Transverse colon (tissue), 4 donors: ENCODE results near the gene ESAM. TPM values are rescaled to one million over a fixed set of nuclear protein-coding genes. Genes with fewer than 3 reads are reported as not detected.

ENCODE experiments used
- DNase-seq: peaks from one replicate; pipeline ENCODE4 v3.0.0-alpha.2; 2019
- H3K27ac ChIP-seq, 4 donors: fragments of 200-600 bp; sonication (generic); 2 replicates each; pipeline ENCODE4 v1.5.1; 2016 to 2018; ENCODE audit warnings: inconsistent platforms in 4 of 4
- H3K27me3 ChIP-seq: fragments of 200-600 bp; sonication (generic); 2 replicates; pipeline ENCODE4 v1.5.1; 2017; ENCODE audit warnings: inconsistent platforms
- H3K36me3 ChIP-seq, 4 donors: fragments of 200-600 bp; sonication (generic); 2 replicates each; pipeline ENCODE4 v1.5.1; 2017 to 2019; ENCODE audit warnings: inconsistent platforms in 4 of 4
- H3K4me1 ChIP-seq, 4 donors: fragments of 200-600 bp; sonication (generic); 2 replicates each; pipeline ENCODE4 v1.5.1; 2017 to 2020; ENCODE audit warnings: inconsistent platforms in 4 of 4
- H3K4me3 ChIP-seq, 4 donors: fragments of 200-600 bp; sonication (generic); 1 replicate in 1 of 4; 2 replicates in 3 of 4; pipeline versions ENCODE4 v1.5.1 to v1.6.1; 2017 to 2019; ENCODE audit warnings: inconsistent platforms in 4 of 4
- H3K9me3 ChIP-seq, 2 donors: fragments of 200-600 bp; sonication (generic); 2 replicates each; pipeline ENCODE4 v1.5.1; 2017 to 2019; ENCODE audit warnings: inconsistent platforms in 2 of 2
- EP300 ChIP-seq: sonication (generic); formaldehyde crosslinking; IDR thresholded peaks from one replicate; pipeline ENCODE4 v1.6.1; 2017; ENCODE audit warnings: antibody characterized with exemption, low read depth
- POLR2A ChIP-seq: fragments of 450-650 bp; IDR thresholded peaks from one replicate; pipeline ENCODE4 v1.6.1; 2016; ENCODE audit warnings: antibody characterized with exemption, mild to moderate bottlenecking, moderate library complexity
- POLR2AphosphoS5 ChIP-seq, 3 donors: sonication (generic); formaldehyde crosslinking; IDR thresholded peaks; one replicate each; pipeline ENCODE4 v1.6.1; 2016; ENCODE audit warnings: antibody characterized with exemption in 3 of 3
- WGBS, 2 donors: methylation state at CpG; one replicate each; pipeline ENCODE4 v1.1.5; 2018; ENCODE audit warnings: low coverage in 1 of 2; 5-methylcytosine and 5-hydroxymethylcytosine counted together
- in situ Hi-C, 4 donors: fragments of 200-750 bp; cut with MboI; loops; one replicate each; pipeline versions ENCODE4 v1.15.0 to v1.15.1; 2017; ENCODE audit warnings: low sequenced_read_pairs in 3 of 4, low pct_ligation_motif_present in 1 of 4, low pct_unique_long_range_greater_than_20kb in 1 of 4
- intact Hi-C: fragments of 100-400 bp; cut with DNase I; formaldehyde crosslinking; loops from one replicate; pipeline ENCODE4 v1.15.1; 2023; ENCODE audit warnings: low total_unique reads
- total RNA-seq, 4 donors: library from RNA; depleted of rRNA; stranded (reverse); fragments of >200 nt; gene quantifications; one replicate each; pipeline ENCODE4 v1.1.0, GENCODE V29; 2016
- TF ChIP-seq, protein P1 (sequence below), 5 experiments: fragments of 200-600 bp in 3 of 5; fragments of 450-650 bp in 2 of 5; sonication (generic) in 3 of 5; IDR thresholded peaks; 1 replicate in 2 of 5; 2 replicates in 3 of 5; pipeline ENCODE4 v1.5.1; 2016 to 2017; ENCODE audit warnings: antibody characterized with exemption in 5 of 5, inconsistent platforms in 3 of 5, mild to moderate bottlenecking in 2 of 5, moderate library complexity in 1 of 5

The ESAM gene
- total RNA-seq, 4 donors from 2014 or later, result 5.8 to 10.1 (median 6.5) TPM

DNA sequence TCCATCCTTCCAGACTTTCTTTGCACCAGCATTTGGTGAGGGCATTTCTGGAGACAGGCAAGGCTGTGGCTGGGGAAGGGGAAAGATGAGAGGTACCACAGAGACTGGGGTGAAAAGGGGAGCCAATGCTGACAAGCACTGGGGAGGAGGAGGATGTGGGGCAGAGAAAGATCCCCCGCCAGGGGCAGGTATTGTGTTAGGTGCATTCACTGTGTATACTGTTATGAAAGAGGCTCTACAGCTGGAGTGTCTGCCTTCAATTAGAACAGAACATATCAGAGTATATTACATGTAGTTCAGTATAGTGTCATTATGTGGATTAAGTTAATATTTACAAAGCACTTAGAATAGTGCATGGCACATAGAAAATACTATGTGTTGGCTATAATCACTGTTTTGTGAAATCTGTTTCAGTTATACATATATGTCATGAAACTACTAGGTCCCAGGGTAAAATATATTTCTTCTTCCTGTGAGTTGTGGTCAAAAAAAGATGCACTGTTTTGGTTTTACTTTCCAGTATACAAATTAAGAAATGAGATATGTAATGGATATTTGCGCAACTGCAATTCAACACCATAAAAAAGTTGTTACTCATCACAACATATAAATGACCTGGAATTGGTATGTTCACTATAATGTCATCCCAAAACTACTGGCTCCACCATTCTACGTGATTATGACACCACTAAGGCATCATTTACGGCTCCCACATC is 29.7 kb upstream of the ESAM start:
- DNase-seq, result no peak
- intact Hi-C loops (no loop called here), in situ Hi-C loops (no loop called here)
- TF ChIP-seq EP300 (no peak), POLR2A (no peak), POLR2AphosphoS5 (IDR thresholded peaks at IDR 0.05) (no peak)
- TF ChIP-seq, protein P1, sequence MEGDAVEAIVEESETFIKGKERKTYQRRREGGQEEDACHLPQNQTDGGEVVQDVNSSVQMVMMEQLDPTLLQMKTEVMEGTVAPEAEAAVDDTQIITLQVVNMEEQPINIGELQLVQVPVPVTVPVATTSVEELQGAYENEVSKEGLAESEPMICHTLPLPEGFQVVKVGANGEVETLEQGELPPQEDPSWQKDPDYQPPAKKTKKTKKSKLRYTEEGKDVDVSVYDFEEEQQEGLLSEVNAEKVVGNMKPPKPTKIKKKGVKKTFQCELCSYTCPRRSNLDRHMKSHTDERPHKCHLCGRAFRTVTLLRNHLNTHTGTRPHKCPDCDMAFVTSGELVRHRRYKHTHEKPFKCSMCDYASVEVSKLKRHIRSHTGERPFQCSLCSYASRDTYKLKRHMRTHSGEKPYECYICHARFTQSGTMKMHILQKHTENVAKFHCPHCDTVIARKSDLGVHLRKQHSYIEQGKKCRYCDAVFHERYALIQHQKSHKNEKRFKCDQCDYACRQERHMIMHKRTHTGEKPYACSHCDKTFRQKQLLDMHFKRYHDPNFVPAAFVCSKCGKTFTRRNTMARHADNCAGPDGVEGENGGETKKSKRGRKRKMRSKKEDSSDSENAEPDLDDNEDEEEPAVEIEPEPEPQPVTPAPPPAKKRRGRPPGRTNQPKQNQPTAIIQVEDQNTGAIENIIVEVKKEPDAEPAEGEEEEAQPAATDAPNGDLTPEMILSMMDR (IDR thresholded peaks at IDR 0.05), result no peak
- no peak overlapping the region for H3K27ac ChIP-seq
- H3K9me3 ChIP-seq, result no peaks in the 10 kb centered on the region
- 84% methylated on average over 3 to 4 of the region's 4 CpGs for WGBS, 2 donors
- H3K27me3 ChIP-seq, result no peaks in the 10 kb centered on the region
- peaks cover 0 to 7% (median 1%) of the 10 kb centered on the region in 4 donors for H3K4me1 ChIP-seq
- H3K4me3 ChIP-seq, result no peak overlapping the region
- no peaks in the 10 kb centered on the region for H3K36me3 ChIP-seq

DNA sequence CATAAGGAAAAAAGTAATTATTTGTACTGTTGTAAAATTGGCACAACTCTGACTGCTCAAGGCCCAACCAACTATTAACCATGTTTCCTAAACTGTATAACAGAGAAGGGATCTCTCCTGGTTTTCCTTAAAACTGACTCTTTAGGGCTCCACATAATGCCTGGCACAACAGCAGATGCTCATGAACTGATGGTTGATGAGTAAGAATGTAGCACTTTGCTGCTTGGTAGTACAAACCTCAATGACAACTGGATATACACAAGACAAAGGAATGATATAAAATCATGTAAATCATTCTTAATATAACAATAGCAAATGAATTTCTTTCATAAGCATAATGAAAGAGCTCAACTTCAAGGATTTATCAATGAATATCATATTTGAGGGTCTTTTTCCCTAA is 26.4 kb upstream of the ESAM start:
- intact Hi-C loops (no loop called here), in situ Hi-C loops (no loop called here)
- H3K4me1 ChIP-seq, result peaks cover 0 to 9% (median under 1%) of the 10 kb centered on the region in 4 donors
- H3K27me3 ChIP-seq, result no peaks in the 10 kb centered on the region
- H3K27ac ChIP-seq, result no peak overlapping the region
- TF ChIP-seq POLR2AphosphoS5 (IDR thresholded peaks at IDR 0.05) (no peak), POLR2A (no peak), EP300 (no peak)
- TF ChIP-seq, protein P1 (IDR thresholded peaks at IDR 0.05), result no peak
- DNase-seq, result no peak
- no peak overlapping the region for H3K4me3 ChIP-seq
- no peaks in the 10 kb centered on the region for H3K9me3 ChIP-seq
- H3K36me3 ChIP-seq, result no peaks in the 10 kb centered on the region

- H3K27ac ChIP-seq, result no peak overlapping the region
- TF ChIP-seq, protein P1 (IDR thresholded peaks at IDR 0.05), result no peak
- no peak for TF ChIP-seq POLR2AphosphoS5 (IDR thresholded peaks at IDR 0.05)
- TF ChIP-seq EP300, result no peak
- no peak for TF ChIP-seq POLR2A
- no peak overlapping the region for H3K4me3 ChIP-seq
- no peak for DNase-seq
- in situ Hi-C loops, result no loop called here
- no peaks in the 10 kb centered on the region for H3K9me3 ChIP-seq
- no peaks in the 10 kb centered on the region for H3K36me3 ChIP-seq
- no peaks in the 10 kb centered on the region for H3K27me3 ChIP-seq
- intact Hi-C loops, result no loop called here
- 78 to 95% methylated on average over 2 of the region's 2 CpGs for WGBS, 2 donors
- peaks cover 0 to 4% (median 0%) of the 10 kb centered on the region in 4 donors for H3K4me1 ChIP-seq
Observed at GRCh38 chr11:124784051-124784450, 22.0 kb upstream of the ESAM start.

GRCh38 chr11:124783002-124783401 is 20.9 kb upstream of the ESAM start:
- peaks cover 0 to 4% (median 0%) of the 10 kb centered on the region in 4 donors for H3K4me1 ChIP-seq
- H3K36me3 ChIP-seq, result no peaks in the 10 kb centered on the region
- no peaks in the 10 kb centered on the region for H3K9me3 ChIP-seq
- TF ChIP-seq, protein P1 (IDR thresholded peaks at IDR 0.05), result no peak
- TF ChIP-seq EP300 (no peak), POLR2AphosphoS5 (IDR thresholded peaks at IDR 0.05) (no peak), POLR2A (no peak)
- in situ Hi-C loops (no loop called here), intact Hi-C loops (no loop called here)
- WGBS, 2 donors, result 93 to 100% methylated on average over 1 to 4 of the region's 4 CpGs
- H3K4me3 ChIP-seq, result no peak overlapping the region
- no peak overlapping the region for H3K27ac ChIP-seq
- no peak for DNase-seq
- H3K27me3 ChIP-seq, result no peaks in the 10 kb centered on the region
